ENCODE measurements around the gene ETFB.

ETFB gene

GRCh38 chr19:51359294-51359693, 6.9 kb downstream of the ETFB start:
- no peaks in the 10 kb centered on the region for H3K27me3 ChIP-seq (ENCODE audit: insufficient read depth, poor library complexity, severe bottlenecking)

GRCh38 chr19:51357952-51358351, 8.2 kb downstream of the ETFB start:
- Histone ChIP-seq H3K27me3 (ENCODE audit: insufficient read depth, poor library complexity, severe bottlenecking) (no peaks in the 10 kb centered on the region), H3K4me3 (replicated peaks; ENCODE audit: insufficient read depth, low read length) (no peak overlapping the region), H3K27ac (replicated peaks) (no peak overlapping the region)
- DNase-seq (ENCODE audit: low read depth in 1 of 2, low spot score in 1 of 2) = no peak
- TF ChIP-seq GABPA (IDR thresholded peaks at IDR 0.05; ENCODE audit: low read depth) (no peak), SPI1 (IDR thresholded peaks at IDR 0.05; ENCODE audit: borderline replicate concordance, low read depth) (no peak), CTCF (IDR thresholded peaks at IDR 0.05; ENCODE audit: insufficient read depth, low read length) (no peak), REST (IDR thresholded peaks at IDR 0.05; ENCODE audit: insufficient replicate concordance, low read depth) (no peak), POLR2AphosphoS5 (IDR thresholded peaks at IDR 0.05; ENCODE audit: low read depth) (no peak)

More at GRCh38 chr19:51359294-51359693, 6.9 kb downstream of the ETFB start:
- no peak for DNase-seq (ENCODE audit: low read depth in 1 of 2, low spot score in 1 of 2)
- no peak for TF ChIP-seq POLR2AphosphoS5 (IDR thresholded peaks at IDR 0.05; ENCODE audit: low read depth)
- no peak for TF ChIP-seq SPI1 (IDR thresholded peaks at IDR 0.05; ENCODE audit: borderline replicate concordance, low read depth)
- H3K27ac ChIP-seq (replicated peaks) = no peak overlapping the region
- H3K4me3 ChIP-seq (replicated peaks; ENCODE audit: insufficient read depth, low read length) = no peak overlapping the region

GRCh38 chr19:51356159-51356801, 9.9 kb downstream of the ETFB start:
- Histone ChIP-seq H3K27me3 (ENCODE audit: insufficient read depth, poor library complexity, severe bottlenecking) (no peaks in the 10 kb centered on the region), H3K27ac (replicated peaks) (no peak overlapping the region), H3K4me3 (replicated peaks; ENCODE audit: insufficient read depth, low read length) (no peak overlapping the region)
- TF ChIP-seq REST (IDR thresholded peaks at IDR 0.05; ENCODE audit: insufficient replicate concordance, low read depth) = no peak
- TF ChIP-seq GABPA (IDR thresholded peaks at IDR 0.05; ENCODE audit: low read depth) = no peak
- no peak for TF ChIP-seq POLR2AphosphoS5 (IDR thresholded peaks at IDR 0.05; ENCODE audit: low read depth)
- no peak for TF ChIP-seq CTCF (IDR thresholded peaks at IDR 0.05; ENCODE audit: insufficient read depth, low read length)
- TF ChIP-seq SPI1 (IDR thresholded peaks at IDR 0.05; ENCODE audit: borderline replicate concordance, low read depth) = no peak
- no peak for DNase-seq (ENCODE audit: low read depth in 1 of 2, low spot score in 1 of 2)

GRCh38 chr19:51354742-51355148, 11.4 kb downstream of the ETFB start:
- no peak overlapping the region for H3K27ac ChIP-seq (replicated peaks)
- DNase-seq (ENCODE audit: low read depth in 1 of 2, low spot score in 1 of 2) = no peak
- no peaks in the 10 kb centered on the region for H3K27me3 ChIP-seq (ENCODE audit: insufficient read depth, poor library complexity, severe bottlenecking)
- no peak overlapping the region for H3K4me3 ChIP-seq (replicated peaks; ENCODE audit: insufficient read depth, low read length)
- TF ChIP-seq POLR2AphosphoS5 (IDR thresholded peaks at IDR 0.05; ENCODE audit: low read depth) = no peak
- no peak for TF ChIP-seq GABPA (IDR thresholded peaks at IDR 0.05; ENCODE audit: low read depth)
- no peak for TF ChIP-seq REST (IDR thresholded peaks at IDR 0.05; ENCODE audit: insufficient replicate concordance, low read depth)
- no peak for TF ChIP-seq SPI1 (IDR thresholded peaks at IDR 0.05; ENCODE audit: borderline replicate concordance, low read depth)
- no peak for TF ChIP-seq CTCF (IDR thresholded peaks at IDR 0.05; ENCODE audit: insufficient read depth, low read length)
